ENCODE measurements around the gene FBXO30. TPM values are rescaled to one million over a fixed set of nuclear protein-coding genes. Genes with fewer than 3 reads are reported as not detected.

FBXO30 gene
- total and polyA plus RNA-seq, 9 of the 15 experiments (the other 6 are each of a cell fraction or from before 2014, with no cell fraction given), result 3.6 to 12.8 (median 7.1) TPM

GRCh38 chr6:145787688-145788087 is 26.9 kb downstream of the FBXO30 start (continued):
- TF ChIP-seq RBM34 (IDR thresholded peaks at IDR 0.05; ENCODE audit: borderline replicate concordance, insufficient read depth, low read length) (no peak), NR1H2 (CRISPR knock-in tag; IDR thresholded peaks at IDR 0.05) (no peak), ZNF518B (CRISPR knock-in tag; IDR thresholded peaks at IDR 0.05) (no peak), SIN3B (IDR thresholded peaks at IDR 0.05; ENCODE audit: low read depth) (no peak), ZBTB12 (CRISPR knock-in tag; IDR thresholded peaks at IDR 0.05) (no peak), DACH1 (IDR thresholded peaks at IDR 0.05; ENCODE audit: partially characterized antibody) (no peak), ELF2 (CRISPR knock-in tag; IDR thresholded peaks at IDR 0.05) (no peak), ATF4 (CRISPR knock-in tag; IDR thresholded peaks at IDR 0.05) (no peak), PPARD (CRISPR knock-in tag; IDR thresholded peaks at IDR 0.05) (no peak), ARHGAP35 (IDR thresholded peaks at IDR 0.05; ENCODE audit: partially characterized antibody) (no peak), ATF2 (CRISPR knock-in tag; IDR thresholded peaks at IDR 0.05) (no peak), ZNF76 (CRISPR knock-in tag; IDR thresholded peaks at IDR 0.05; ENCODE audit: borderline replicate concordance) (no peak), TEAD1 (CRISPR knock-in tag; IDR thresholded peaks at IDR 0.05) (no peak), RAD51 (IDR thresholded peaks at IDR 0.05; ENCODE audit: borderline replicate concordance, low read depth) (no peak), MTA3 (IDR thresholded peaks at IDR 0.05; ENCODE audit: borderline replicate concordance) (no peak; the same call in 1 of the 2 replicates), TBL1XR1 (IDR thresholded peaks at IDR 0.05; ENCODE audit: low read length in 2 of 2) (no peak), KLF16 (IDR thresholded peaks at IDR 0.05) (peak; percentile 83), ELK1 (CRISPR knock-in tag; IDR thresholded peaks at IDR 0.05) (no peak), STAT5A (IDR thresholded peaks at IDR 0.05; ENCODE audit: borderline replicate concordance, low read length) (peak; percentile 79), HDAC1 (IDR thresholded peaks at IDR 0.05) (no peak), PCBP2 (IDR thresholded peaks at IDR 0.05; ENCODE audit: low read depth, low read length, poor library complexity, severe bottlenecking) (no peak)

Data from K562 (cell line).